IPS DF 4.7 (cell line): Measurements from ENCODE around the gene CRELD1.

Experiments
- DNase-seq: peaks from one replicate; pipeline ENCODE4 v3.0.0-alpha.2; 2013; ENCODE audit warnings: low spot score; ENCODE audit errors: extremely low read depth

CRELD1 gene

DNA sequence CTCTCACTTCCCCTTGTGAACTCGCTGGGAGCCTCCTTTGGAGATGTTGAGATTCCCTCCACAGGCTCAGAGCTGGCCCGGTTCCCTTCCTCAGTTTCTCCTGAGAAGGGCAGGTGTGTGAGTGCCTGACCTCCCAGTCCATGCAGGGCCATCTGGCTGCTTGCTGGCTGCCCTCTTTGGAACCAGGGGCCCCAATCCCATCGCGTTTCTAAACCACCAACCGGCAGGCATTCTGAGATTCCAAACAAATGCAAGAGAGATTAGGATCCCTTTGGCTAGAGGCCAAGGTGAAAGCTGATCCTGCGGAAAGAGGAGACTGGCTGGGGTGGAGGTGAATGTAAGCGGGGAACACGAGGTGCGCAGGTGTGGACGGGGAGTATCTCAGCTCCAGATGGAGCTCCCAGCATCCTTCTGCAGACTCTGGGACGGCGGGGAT lies 21.5 kb downstream of the CRELD1 start:
- DNase-seq: no peak

GRCh38 chr3:9955611-9956352 lies 22.1 kb downstream of the CRELD1 start:
- DNase-seq: no peak

- DNase-seq: no peak
Measured at GRCh38 chr3:9957214-9957613, 23.6 kb downstream of the CRELD1 start.

GRCh38 chr3:9965200-9965875 lies 31.7 kb downstream of the CRELD1 start:
- DNase-seq: no peak

DNA sequence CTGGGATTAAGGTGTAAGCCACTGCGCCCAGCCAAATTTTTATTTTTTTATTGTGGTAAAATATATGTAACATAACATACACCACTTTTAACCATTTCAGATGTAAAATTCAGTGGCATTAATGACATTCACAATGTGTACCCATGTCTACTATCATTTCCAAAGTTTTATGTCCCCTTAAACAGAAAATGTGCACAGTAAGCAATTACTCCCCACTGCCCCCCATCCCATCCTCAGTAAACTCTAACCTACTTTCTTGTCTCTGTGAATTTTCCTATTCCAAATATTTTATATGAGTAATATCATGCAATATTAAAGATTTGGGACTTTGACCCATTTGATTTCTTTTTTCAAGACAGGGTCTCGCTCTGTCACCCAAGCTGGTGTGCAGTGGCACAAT lies 33.2 kb downstream of the CRELD1 start:
- DNase-seq: no peak

DNA sequence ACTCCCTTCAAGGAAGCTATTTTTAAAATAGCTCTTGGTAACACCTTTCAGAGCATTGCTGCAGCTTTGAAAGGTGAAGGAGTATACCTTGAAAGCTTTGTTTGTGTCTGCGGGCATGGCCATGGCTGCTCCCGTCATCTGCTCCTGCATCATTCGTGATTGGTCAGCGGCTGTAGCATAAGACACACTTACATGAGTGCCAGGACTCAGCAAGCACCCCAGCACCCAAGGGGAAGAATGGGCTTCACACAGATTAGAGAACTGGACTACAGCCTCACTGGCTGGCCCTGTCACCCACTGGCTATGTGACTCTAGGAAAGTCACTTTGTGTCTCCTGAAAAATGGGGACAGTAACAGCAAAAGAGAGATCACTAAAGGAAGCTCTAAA lies 36.0 kb downstream of the CRELD1 start:
- no peak for DNase-seq

DNA sequence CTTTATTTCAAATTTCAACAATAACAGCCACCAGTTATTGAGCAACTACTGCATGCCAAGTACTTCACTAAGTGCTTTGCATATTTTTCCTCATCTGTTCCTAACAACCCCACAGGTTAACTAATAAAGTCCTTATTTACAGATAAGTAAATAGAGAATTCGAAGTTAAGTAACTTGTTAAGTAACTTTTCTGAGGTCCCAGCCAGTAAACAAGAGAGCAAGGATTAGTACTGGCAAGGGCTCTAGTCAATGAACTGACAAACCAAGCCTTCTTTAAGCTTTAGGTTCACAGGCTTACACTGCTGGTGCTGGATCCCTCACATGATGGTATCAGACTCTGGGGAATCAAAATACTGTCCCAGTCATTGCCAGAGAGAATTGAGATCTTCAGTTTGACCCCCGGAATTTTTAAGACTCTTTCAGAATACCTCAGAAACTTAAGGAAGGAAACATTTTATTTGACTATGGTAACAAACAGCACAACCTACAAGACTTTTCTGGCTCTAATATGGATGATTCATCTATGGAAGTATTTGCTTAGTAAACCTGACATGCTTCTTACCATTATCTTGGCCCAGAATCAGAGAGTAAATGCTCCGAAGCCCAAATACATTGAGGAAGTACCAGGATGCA lies 36.5 kb downstream of the CRELD1 start:
- DNase-seq: no peak

GRCh38 chr3:9976721-9977709 lies 43.4 kb downstream of the CRELD1 start:
- DNase-seq: no peak

- DNase-seq: no peak
Measured at GRCh38 chr3:9978710-9979305, 45.2 kb downstream of the CRELD1 start.

DNA sequence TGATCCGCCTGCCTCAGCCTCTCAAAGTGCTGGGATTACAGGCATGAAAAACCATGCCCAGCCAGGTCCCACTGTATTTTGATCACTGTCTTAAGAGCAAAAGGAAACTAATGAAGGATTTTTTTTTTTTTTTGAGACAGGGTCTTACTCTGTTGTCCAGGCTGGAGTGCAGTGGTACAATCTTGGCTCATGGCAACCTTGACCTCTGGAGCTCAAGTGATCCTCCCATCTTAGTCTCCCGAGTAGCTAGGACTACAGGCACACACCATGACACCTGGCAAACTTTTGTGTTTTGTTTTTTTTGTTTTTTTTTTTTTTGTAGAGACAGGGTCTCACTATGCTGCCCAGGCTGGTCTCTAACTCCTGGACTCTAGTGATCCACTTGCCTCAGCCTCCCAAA lies 46.6 kb downstream of the CRELD1 start:
- DNase-seq: no peak

DNA sequence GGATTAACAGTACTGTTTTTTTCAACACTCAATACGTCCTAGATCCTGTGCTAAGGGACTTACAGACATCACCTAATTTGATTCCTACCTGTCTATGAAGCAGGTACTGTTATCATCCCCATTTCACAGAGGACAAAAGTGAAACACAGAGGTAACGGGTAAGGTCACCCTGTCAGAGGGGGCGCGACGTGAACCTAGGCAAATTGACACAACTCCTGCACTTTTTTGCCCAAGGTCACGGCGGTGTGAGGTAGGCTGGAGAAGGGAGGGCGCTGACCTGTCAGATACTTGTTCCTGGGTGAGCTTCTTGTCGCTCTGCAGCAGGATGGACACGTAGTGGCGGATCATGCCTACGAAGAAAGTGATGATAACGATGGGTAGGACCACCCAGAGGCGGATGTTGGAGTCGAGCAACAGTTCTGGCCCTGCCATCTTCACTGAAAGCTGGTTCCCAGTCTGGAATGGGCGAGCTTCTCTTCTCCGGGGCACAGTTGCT lies 52.6 kb downstream of the CRELD1 start:
- DNase-seq: no peak

DNA sequence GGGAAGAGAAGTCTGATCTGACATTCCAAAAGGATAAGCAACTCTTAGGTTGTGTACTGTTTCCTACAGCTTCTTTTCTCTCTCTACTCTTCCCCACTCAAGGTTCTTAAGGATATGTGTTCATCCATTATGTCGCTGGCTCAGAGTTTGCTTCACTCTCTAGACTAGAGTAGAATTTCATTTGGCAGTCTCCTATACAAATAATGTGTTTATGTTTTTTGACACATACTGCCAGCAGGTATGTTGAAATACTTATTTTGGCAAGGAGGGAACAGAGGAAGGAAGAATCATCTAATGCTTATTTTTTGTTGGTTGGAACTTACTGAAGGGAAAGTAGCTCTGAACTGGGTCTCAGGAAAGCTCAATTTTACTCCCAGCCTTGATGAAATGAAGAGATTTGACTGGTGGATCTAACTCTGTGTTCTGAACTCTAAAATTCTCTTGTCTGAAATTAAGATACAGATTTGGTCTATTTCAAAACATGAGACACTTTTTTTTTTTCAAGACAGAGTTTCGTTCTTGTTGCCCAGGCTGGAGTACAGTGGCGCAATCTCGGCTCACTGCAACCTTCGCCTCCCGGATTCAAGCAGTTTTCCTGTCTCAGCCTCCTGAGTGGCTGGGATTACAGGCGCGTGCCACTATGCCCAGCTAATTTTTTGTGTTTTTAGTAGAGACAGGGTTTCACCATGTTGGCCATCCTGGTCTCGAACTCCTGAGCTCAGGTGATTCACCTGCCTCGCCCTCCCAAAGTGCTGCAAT lies 60.6 kb downstream of the CRELD1 start:
- no peak for DNase-seq
